K562 (cell line): ENCODE results near the gene FBXL13. TPM values are rescaled to one million over a fixed set of nuclear protein-coding genes. Genes with fewer than 3 reads are reported as not detected.

Experiments used
- ARID1B ChIP-seq: fragments of 450-650 bp; IDR thresholded peaks from 2 replicates; pipeline ENCODE4 v1.6.1; 2016; ENCODE audit warnings: antibody characterized with exemption, mild to moderate bottlenecking, inconsistent platforms
- CBX3 ChIP-seq, 2 experiments: IDR thresholded peaks; 1 replicate in 1 of 2; 2 replicates in 1 of 2; pipeline ENCODE4 v1.6.1; 2012; ENCODE audit warnings: inconsistent platforms in 2 of 2, low read length in 2 of 2, borderline replicate concordance in 1 of 2, control low read depth in 1 of 2
- EHMT2 ChIP-seq: fragments of 450-650 bp; IDR thresholded peaks from 2 replicates; pipeline ENCODE4 v1.6.1; 2018; ENCODE audit warnings: antibody characterized with exemption
- EP400 ChIP-seq: fragments of 450-650 bp; IDR thresholded peaks from 2 replicates; pipeline ENCODE4 v1.6.1; 2017; ENCODE audit warnings: antibody characterized with exemption, mild to moderate bottlenecking, moderate library complexity
- FOS ChIP-seq: IDR thresholded peaks from 3 replicates; pipeline ENCODE4 v1.6.1; 2011; ENCODE audit not compliant: insufficient read length; ENCODE audit errors: extremely low read depth
- HNRNPLL ChIP-seq: fragments of 200-400 bp; formaldehyde crosslinking; IDR thresholded peaks from 2 replicates; pipeline ENCODE4 v1.6.1; 2017; ENCODE audit warnings: low read length, low read depth, mild to moderate bottlenecking; ENCODE audit not compliant: poor library complexity, severe bottlenecking
- SIX5 ChIP-seq, 2 experiments: IDR thresholded peaks; 2 replicates each; pipeline ENCODE4 v1.6.1; 2011; ENCODE audit warnings: low read length in 2 of 2, borderline replicate concordance in 1 of 2, low read depth in 1 of 2, mild to moderate bottlenecking in 1 of 2, moderate library complexity in 1 of 2; ENCODE audit not compliant: insufficient read depth in 1 of 2
- SRSF1 ChIP-seq: fragments of 200-400 bp; formaldehyde crosslinking; IDR thresholded peaks from 2 replicates; pipeline ENCODE4 v1.6.1; 2017; ENCODE audit warnings: mild to moderate bottlenecking, low read depth, low read length, moderate library complexity
- U2AF2 ChIP-seq: fragments of 200-400 bp; formaldehyde crosslinking; optimal IDR thresholded peaks from 2 replicates; pipeline ENCODE3; 2017; ENCODE audit warnings: low read depth, mild to moderate bottlenecking, low read length
- ZFP36 ChIP-seq: fragments of 150-350 bp; IDR thresholded peaks from 2 replicates; pipeline ENCODE4 v1.6.1; 2018; ENCODE audit warnings: low read length, low read depth; ENCODE audit not compliant: partially characterized antibody
- ZNF311 ChIP-seq: fragments of 250-450 bp; sonication (Bioruptor Pico); IDR thresholded peaks from 2 replicates; pipeline ENCODE4 v1.4.0; 2020; ENCODE audit warnings: mild to moderate bottlenecking, moderate library complexity
- polyA plus RNA-seq, 8 experiments: library from polyadenylated mRNA; depleted of rRNA in 4 of 8; stranded (reverse) in 5 of 8; unstranded in 3 of 8; fragments of >200 nt; fragmentation: Nextera tagmentation in 2 of 8; fragmentation: Illumina TruSeq in 1 of 8; extraction: Ambion mirVana in 2 of 8; extraction: Trizol in 1 of 8; gene quantifications; 2 replicates each; pipeline versions ENCODE4 v1.2.1 to v1.2.3, GENCODE V29; 2011 to 2014; ENCODE audit warnings: inconsistent platforms in 1 of 8, missing spikeins in 1 of 8
- total RNA-seq, 7 experiments: library from RNA; depleted of rRNA in 6 of 7; stranded (reverse); fragments of >200 nt in 6 of 7; fragmentation: Illumina TruSeq in 2 of 7; extraction: Trizol in 2 of 7; gene quantifications; 2 replicates each; pipeline versions ENCODE4 v1.2.1 to v1.2.3, GENCODE V29; 2011 to 2021; ENCODE audit warnings: low replicate concordance in 1 of 7
- TF ChIP-seq, protein P1 (sequence below), 2 experiments: fragments of 450-650 bp in 1 of 2; IDR thresholded peaks; 2 replicates each; pipeline ENCODE4 v1.6.1; 2011 to 2017; ENCODE audit warnings: low read depth in 2 of 2, antibody characterized with exemption in 1 of 2, borderline replicate concordance in 1 of 2, low read length in 1 of 2, mild to moderate bottlenecking in 1 of 2, mixed read lengths in 1 of 2; ENCODE audit not compliant: control insufficient read depth in 1 of 2
- TF ChIP-seq, protein P2 (sequence below): fragments of 450-650 bp; IDR thresholded peaks from 2 replicates; pipeline ENCODE4 v1.6.1; 2016; ENCODE audit warnings: mild to moderate bottlenecking, moderate library complexity

Gene FBXL13
- total and polyA plus RNA-seq, 9 of the 15 experiments (the other 6 are each of a cell fraction or from before 2014, with no cell fraction given): 16.3 to 55.0 (median 25.4) TPM

DNA sequence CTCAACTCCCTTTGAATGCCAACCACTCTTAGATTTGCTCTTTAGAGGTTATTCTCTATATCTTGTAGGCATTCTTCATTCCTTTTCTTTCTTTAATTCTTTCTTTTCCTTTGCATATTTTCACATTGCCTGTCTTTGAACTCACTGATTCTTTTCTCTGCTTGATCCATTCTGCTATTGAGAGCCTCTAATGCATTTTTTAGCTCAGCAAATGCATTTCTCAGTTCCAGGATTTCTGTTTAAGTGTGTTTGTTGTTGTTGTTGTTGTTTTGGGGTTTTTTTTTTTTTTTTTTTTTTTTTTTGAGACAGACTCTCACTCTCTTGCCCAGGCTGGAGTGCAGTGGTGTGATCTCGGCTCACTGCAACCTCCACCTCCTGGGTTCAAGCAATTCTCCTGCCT is 71.6 kb downstream of the FBXL13 start (continued):
- TF ChIP-seq HNRNPLL (no peak), EHMT2 (peak; percentile 67; the same call in 1 of the 2 replicates), ZFP36 (no peak), CBX3 (IDR thresholded peaks at IDR 0.05; ENCODE audit: borderline replicate concordance in 1 of 2, low read length in 2 of 2) (peak in 1 of 2 experiments; percentile 99; a peak in 2 of 3 replicates), SRSF1 (no peak), SIX5 (IDR thresholded peaks at IDR 0.05; ENCODE audit: borderline replicate concordance in 1 of 2, insufficient read depth in 1 of 2, low read depth in 1 of 2, low read length in 2 of 2) (no peak), FOS (no peak), U2AF2 (no peak), EP400 (peak; percentile 39; the same call in 1 of the 2 replicates), ARID1B (0 out of 2 replicates have a peak, but pooled peaks have one; percentile 26), ZNF311 (CRISPR knock-in tag) (no peak)
- TF ChIP-seq, protein P1, sequence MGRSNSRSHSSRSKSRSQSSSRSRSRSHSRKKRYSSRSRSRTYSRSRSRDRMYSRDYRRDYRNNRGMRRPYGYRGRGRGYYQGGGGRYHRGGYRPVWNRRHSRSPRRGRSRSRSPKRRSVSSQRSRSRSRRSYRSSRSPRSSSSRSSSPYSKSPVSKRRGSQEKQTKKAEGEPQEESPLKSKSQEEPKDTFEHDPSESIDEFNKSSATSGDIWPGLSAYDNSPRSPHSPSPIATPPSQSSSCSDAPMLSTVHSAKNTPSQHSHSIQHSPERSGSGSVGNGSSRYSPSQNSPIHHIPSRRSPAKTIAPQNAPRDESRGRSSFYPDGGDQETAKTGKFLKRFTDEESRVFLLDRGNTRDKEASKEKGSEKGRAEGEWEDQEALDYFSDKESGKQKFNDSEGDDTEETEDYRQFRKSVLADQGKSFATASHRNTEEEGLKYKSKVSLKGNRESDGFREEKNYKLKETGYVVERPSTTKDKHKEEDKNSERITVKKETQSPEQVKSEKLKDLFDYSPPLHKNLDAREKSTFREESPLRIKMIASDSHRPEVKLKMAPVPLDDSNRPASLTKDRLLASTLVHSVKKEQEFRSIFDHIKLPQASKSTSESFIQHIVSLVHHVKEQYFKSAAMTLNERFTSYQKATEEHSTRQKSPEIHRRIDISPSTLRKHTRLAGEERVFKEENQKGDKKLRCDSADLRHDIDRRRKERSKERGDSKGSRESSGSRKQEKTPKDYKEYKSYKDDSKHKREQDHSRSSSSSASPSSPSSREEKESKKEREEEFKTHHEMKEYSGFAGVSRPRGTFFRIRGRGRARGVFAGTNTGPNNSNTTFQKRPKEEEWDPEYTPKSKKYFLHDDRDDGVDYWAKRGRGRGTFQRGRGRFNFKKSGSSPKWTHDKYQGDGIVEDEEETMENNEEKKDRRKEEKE (IDR thresholded peaks at IDR 0.05; ENCODE audit: borderline replicate concordance in 1 of 2, control insufficient read depth in 1 of 2, low read depth in 2 of 2, low read length in 1 of 2): no peak
- TF ChIP-seq, protein P2, sequence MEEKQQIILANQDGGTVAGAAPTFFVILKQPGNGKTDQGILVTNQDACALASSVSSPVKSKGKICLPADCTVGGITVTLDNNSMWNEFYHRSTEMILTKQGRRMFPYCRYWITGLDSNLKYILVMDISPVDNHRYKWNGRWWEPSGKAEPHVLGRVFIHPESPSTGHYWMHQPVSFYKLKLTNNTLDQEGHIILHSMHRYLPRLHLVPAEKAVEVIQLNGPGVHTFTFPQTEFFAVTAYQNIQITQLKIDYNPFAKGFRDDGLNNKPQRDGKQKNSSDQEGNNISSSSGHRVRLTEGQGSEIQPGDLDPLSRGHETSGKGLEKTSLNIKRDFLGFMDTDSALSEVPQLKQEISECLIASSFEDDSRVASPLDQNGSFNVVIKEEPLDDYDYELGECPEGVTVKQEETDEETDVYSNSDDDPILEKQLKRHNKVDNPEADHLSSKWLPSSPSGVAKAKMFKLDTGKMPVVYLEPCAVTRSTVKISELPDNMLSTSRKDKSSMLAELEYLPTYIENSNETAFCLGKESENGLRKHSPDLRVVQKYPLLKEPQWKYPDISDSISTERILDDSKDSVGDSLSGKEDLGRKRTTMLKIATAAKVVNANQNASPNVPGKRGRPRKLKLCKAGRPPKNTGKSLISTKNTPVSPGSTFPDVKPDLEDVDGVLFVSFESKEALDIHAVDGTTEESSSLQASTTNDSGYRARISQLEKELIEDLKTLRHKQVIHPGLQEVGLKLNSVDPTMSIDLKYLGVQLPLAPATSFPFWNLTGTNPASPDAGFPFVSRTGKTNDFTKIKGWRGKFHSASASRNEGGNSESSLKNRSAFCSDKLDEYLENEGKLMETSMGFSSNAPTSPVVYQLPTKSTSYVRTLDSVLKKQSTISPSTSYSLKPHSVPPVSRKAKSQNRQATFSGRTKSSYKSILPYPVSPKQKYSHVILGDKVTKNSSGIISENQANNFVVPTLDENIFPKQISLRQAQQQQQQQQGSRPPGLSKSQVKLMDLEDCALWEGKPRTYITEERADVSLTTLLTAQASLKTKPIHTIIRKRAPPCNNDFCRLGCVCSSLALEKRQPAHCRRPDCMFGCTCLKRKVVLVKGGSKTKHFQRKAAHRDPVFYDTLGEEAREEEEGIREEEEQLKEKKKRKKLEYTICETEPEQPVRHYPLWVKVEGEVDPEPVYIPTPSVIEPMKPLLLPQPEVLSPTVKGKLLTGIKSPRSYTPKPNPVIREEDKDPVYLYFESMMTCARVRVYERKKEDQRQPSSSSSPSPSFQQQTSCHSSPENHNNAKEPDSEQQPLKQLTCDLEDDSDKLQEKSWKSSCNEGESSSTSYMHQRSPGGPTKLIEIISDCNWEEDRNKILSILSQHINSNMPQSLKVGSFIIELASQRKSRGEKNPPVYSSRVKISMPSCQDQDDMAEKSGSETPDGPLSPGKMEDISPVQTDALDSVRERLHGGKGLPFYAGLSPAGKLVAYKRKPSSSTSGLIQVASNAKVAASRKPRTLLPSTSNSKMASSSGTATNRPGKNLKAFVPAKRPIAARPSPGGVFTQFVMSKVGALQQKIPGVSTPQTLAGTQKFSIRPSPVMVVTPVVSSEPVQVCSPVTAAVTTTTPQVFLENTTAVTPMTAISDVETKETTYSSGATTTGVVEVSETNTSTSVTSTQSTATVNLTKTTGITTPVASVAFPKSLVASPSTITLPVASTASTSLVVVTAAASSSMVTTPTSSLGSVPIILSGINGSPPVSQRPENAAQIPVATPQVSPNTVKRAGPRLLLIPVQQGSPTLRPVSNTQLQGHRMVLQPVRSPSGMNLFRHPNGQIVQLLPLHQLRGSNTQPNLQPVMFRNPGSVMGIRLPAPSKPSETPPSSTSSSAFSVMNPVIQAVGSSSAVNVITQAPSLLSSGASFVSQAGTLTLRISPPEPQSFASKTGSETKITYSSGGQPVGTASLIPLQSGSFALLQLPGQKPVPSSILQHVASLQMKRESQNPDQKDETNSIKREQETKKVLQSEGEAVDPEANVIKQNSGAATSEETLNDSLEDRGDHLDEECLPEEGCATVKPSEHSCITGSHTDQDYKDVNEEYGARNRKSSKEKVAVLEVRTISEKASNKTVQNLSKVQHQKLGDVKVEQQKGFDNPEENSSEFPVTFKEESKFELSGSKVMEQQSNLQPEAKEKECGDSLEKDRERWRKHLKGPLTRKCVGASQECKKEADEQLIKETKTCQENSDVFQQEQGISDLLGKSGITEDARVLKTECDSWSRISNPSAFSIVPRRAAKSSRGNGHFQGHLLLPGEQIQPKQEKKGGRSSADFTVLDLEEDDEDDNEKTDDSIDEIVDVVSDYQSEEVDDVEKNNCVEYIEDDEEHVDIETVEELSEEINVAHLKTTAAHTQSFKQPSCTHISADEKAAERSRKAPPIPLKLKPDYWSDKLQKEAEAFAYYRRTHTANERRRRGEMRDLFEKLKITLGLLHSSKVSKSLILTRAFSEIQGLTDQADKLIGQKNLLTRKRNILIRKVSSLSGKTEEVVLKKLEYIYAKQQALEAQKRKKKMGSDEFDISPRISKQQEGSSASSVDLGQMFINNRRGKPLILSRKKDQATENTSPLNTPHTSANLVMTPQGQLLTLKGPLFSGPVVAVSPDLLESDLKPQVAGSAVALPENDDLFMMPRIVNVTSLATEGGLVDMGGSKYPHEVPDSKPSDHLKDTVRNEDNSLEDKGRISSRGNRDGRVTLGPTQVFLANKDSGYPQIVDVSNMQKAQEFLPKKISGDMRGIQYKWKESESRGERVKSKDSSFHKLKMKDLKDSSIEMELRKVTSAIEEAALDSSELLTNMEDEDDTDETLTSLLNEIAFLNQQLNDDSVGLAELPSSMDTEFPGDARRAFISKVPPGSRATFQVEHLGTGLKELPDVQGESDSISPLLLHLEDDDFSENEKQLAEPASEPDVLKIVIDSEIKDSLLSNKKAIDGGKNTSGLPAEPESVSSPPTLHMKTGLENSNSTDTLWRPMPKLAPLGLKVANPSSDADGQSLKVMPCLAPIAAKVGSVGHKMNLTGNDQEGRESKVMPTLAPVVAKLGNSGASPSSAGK: no peak
